RWPE1 (cell line): ENCODE results near the gene SPON1.

Experiments used
- CTCF ChIA-PET: fragments of 350-600 bp; sonication (Branson Sonifier 250); formaldehyde crosslinking; extraction: SDS; loops from one replicate; lab custom pipeline; 2021; lab: Yijun Ruan, JAX
- POLR2A ChIA-PET: fragments of 400-600 bp; formaldehyde crosslinking; extraction: SDS; loops from one replicate; lab custom pipeline; 2020; ENCODE audit warnings: antibody characterized with exemption; ENCODE audit not compliant: low non-redundant PET; lab: Yijun Ruan, JAX
- DNase-seq: peaks from one replicate; pipeline ENCODE4 v3.0.0; 2012; ENCODE audit warnings: low spot score
- H3K27ac ChIP-seq: fragments of 450-650 bp; 2 replicates; pipeline ENCODE4 v1.5.1; 2017
- CTCF ChIP-seq: fragments of 450-650 bp; conservative IDR thresholded peaks from 2 replicates; pipeline ENCODE4 v1.5.1; 2017; ENCODE audit warnings: low read depth, mild to moderate bottlenecking

Gene SPON1

GRCh38 chr11:14308897-14309387 lies 346.4 kb downstream of the SPON1 start:
- DNase-seq: no peak
- POLR2A ChIA-PET: no interaction called here
- CTCF ChIA-PET: interaction anchor here (0.7 to 1.5 kb wide), 3 partner anchors 38 to 146 kb away, joined by 3 to 6 read pairs (median 3); no protein-coding TSS in a partner anchor
- no peak overlapping the region for H3K27ac ChIP-seq
- peak; percentile 34 for TF ChIP-seq CTCF

GRCh38 chr11:14309425-14310192 lies 347.1 kb downstream of the SPON1 start:
- CTCF ChIA-PET: no interaction called here

GRCh38 chr11:14310679-14311078 lies 348.2 kb downstream of the SPON1 start:
- TF ChIP-seq CTCF: no peak
- POLR2A ChIA-PET: no interaction called here
- no peak overlapping the region for H3K27ac ChIP-seq
- DNase-seq: no peak
- CTCF ChIA-PET: no interaction called here

More at GRCh38 chr11:14309425-14310192, 347.1 kb downstream of the SPON1 start:
- no peak for DNase-seq
- H3K27ac ChIP-seq: no peak overlapping the region
- no peak for TF ChIP-seq CTCF
- POLR2A ChIA-PET: no interaction called here

GRCh38 chr11:14312736-14313438 lies 350.4 kb downstream of the SPON1 start:
- TF ChIP-seq CTCF: no peak
- no peak for DNase-seq
- CTCF ChIA-PET: interaction anchor here (0.7 kb wide), 1 partner anchor 852 kb away, joined by 3 read pairs; no protein-coding TSS in a partner anchor
- H3K27ac ChIP-seq: no peak overlapping the region
- POLR2A ChIA-PET: no interaction called here

- ChIA-PET CTCF (interaction anchor here (0.6 kb wide), 1 partner anchor 35 kb away, joined by 4 read pairs; no protein-coding TSS in a partner anchor), POLR2A (no interaction called here)
- H3K27ac ChIP-seq: no peak overlapping the region
- no peak for DNase-seq
- no peak for TF ChIP-seq CTCF
Measured at GRCh38 chr11:14314127-14314526, 351.6 kb downstream of the SPON1 start.

- no peak overlapping the region for H3K27ac ChIP-seq
- POLR2A ChIA-PET: no interaction called here
- no peak for TF ChIP-seq CTCF
- no peak for DNase-seq
- CTCF ChIA-PET: interaction anchor here (0.8 kb wide), 1 partner anchor 17 kb away, joined by 4 read pairs; no protein-coding TSS in a partner anchor
Measured at GRCh38 chr11:14315130-14315529, 352.6 kb downstream of the SPON1 start.
